K562 (cell line): ENCODE measurements around the gene POLR3GL. TPM values are rescaled to one million over a fixed set of nuclear protein-coding genes. Genes with fewer than 3 reads are reported as not detected.

Experiments
- ARID2 ChIP-seq: fragments of 450-650 bp; IDR thresholded peaks from 2 replicates; pipeline ENCODE4 v1.6.1; 2017; ENCODE audit warnings: antibody characterized with exemption, mild to moderate bottlenecking
- ATF1 ChIP-seq, 2 experiments: fragments of 450-650 bp in 1 of 2; IDR thresholded peaks; 2 replicates each; pipeline ENCODE4 v1.6.1; 2016; ENCODE audit warnings: missing compliant biosample characterization in 1 of 2, missing genetic modification characterization in 1 of 2
- CHD4 ChIP-seq: fragments of 200-600 bp; sonication (generic); IDR thresholded peaks from 3 replicates; pipeline ENCODE4 v1.6.1; 2012; ENCODE audit warnings: low read depth, mild to moderate bottlenecking, mixed read lengths, low read length, inconsistent platforms; ENCODE audit not compliant: insufficient read depth, insufficient replicate concordance, poor library complexity, severe bottlenecking
- MCM7 ChIP-seq, 2 experiments: fragments of 450-650 bp; IDR thresholded peaks; 2 replicates each; pipeline ENCODE4 v1.6.1; 2016 to 2018
- NFXL1 ChIP-seq: fragments of 450-650 bp; formaldehyde crosslinking; IDR thresholded peaks from 2 replicates; pipeline ENCODE4 v1.4.0; 2021; ENCODE audit warnings: mild to moderate bottlenecking
- NKRF ChIP-seq: fragments of 450-650 bp; IDR thresholded peaks from 2 replicates; pipeline ENCODE4 v1.6.1; 2016; ENCODE audit warnings: borderline replicate concordance
- NR4A1 ChIP-seq, 2 experiments: fragments of 250-450 bp in 1 of 2; fragments of 450-650 bp in 1 of 2; sonication (Bioruptor Pico) in 1 of 2; IDR thresholded peaks; 2 replicates each; pipeline versions ENCODE4 v1.4.0 to v1.6.1; 2016 to 2020; ENCODE audit warnings: mild to moderate bottlenecking in 2 of 2, missing compliant biosample characterization in 1 of 2, missing genetic modification characterization in 1 of 2, moderate library complexity in 1 of 2
- PHF8 ChIP-seq: fragments of 200-600 bp; sonication (generic); IDR thresholded peaks from 2 replicates; pipeline ENCODE4 v1.6.1; 2012; ENCODE audit warnings: mixed run types, mild to moderate bottlenecking, inconsistent platforms, low read length, moderate library complexity, borderline replicate concordance
- SMARCA4 ChIP-seq: fragments of 450-650 bp; IDR thresholded peaks from 2 replicates; pipeline ENCODE4 v1.6.1; 2016
- TAF9B ChIP-seq: fragments of 450-650 bp; IDR thresholded peaks from 2 replicates; pipeline ENCODE4 v1.6.1; 2018; ENCODE audit warnings: mild to moderate bottlenecking; ENCODE audit not compliant: partially characterized antibody
- TRIM24 ChIP-seq, 2 experiments: fragments of 450-650 bp; IDR thresholded peaks; 2 replicates each; pipeline ENCODE4 v1.6.1; 2016
- U2AF2 ChIP-seq: fragments of 200-400 bp; formaldehyde crosslinking; optimal IDR thresholded peaks from 2 replicates; pipeline ENCODE3; 2017; ENCODE audit warnings: low read depth, mild to moderate bottlenecking, low read length
- ZFX ChIP-seq: sonication (generic); formaldehyde crosslinking; IDR thresholded peaks from 2 replicates; pipeline ENCODE4 v1.8.0; 2022; ENCODE audit warnings: mild to moderate bottlenecking, missing genetic modification reagents, moderate library complexity
- ZNF133 ChIP-seq: fragments of 250-450 bp; sonication (Bioruptor Pico); IDR thresholded peaks from 2 replicates; pipeline ENCODE4 v1.4.0; 2020; ENCODE audit warnings: mild to moderate bottlenecking
- ZNF561 ChIP-seq: fragments of 450-650 bp; formaldehyde crosslinking; conservative IDR thresholded peaks from 2 replicates; pipeline ENCODE4 v1.4.0; 2020; ENCODE audit warnings: mild to moderate bottlenecking, moderate library complexity
- ZNF584 ChIP-seq: fragments of 200-800 bp; sonication (Bioruptor generic); IDR thresholded peaks from 2 replicates; pipeline ENCODE4 v1.6.1; 2016; ENCODE audit warnings: low read depth, mild to moderate bottlenecking, missing genetic modification characterization, missing compliant biosample characterization
- ZNF668 ChIP-seq: fragments of 250-450 bp; sonication (Bioruptor Pico); IDR thresholded peaks from 2 replicates; pipeline ENCODE4 v1.8.0; 2022; ENCODE audit warnings: mild to moderate bottlenecking, inconsistent platforms
- ZNF740 ChIP-seq, 3 experiments: fragments of 200-800 bp in 1 of 3; sonication (Bioruptor generic) in 1 of 3; sonication (generic) in 1 of 3; formaldehyde crosslinking in 1 of 3; IDR thresholded peaks; 2 replicates each; pipeline versions ENCODE4 v1.6.1 to v1.8.0; 2016 to 2022; ENCODE audit warnings: mild to moderate bottlenecking in 2 of 3, missing compliant biosample characterization in 2 of 3, missing genetic modification characterization in 2 of 3, missing genetic modification reagents in 1 of 3
- ZNF766 ChIP-seq: fragments of 200-800 bp; sonication (Bioruptor generic); conservative IDR thresholded peaks from 2 replicates; pipeline ENCODE4 v1.6.1; 2016; ENCODE audit warnings: missing genetic modification characterization, missing compliant biosample characterization
- polyA plus RNA-seq, 8 experiments: library from polyadenylated mRNA; depleted of rRNA in 4 of 8; stranded (reverse) in 5 of 8; unstranded in 3 of 8; fragments of >200 nt; fragmentation: Nextera tagmentation in 2 of 8; fragmentation: Illumina TruSeq in 1 of 8; extraction: Ambion mirVana in 2 of 8; extraction: Trizol in 1 of 8; gene quantifications; 2 replicates each; pipeline versions ENCODE4 v1.2.1 to v1.2.3, GENCODE V29; 2011 to 2014; ENCODE audit warnings: inconsistent platforms in 1 of 8, missing spikeins in 1 of 8
- total RNA-seq, 7 experiments: library from RNA; depleted of rRNA in 6 of 7; stranded (reverse); fragments of >200 nt in 6 of 7; fragmentation: Illumina TruSeq in 2 of 7; extraction: Trizol in 2 of 7; gene quantifications; 2 replicates each; pipeline versions ENCODE4 v1.2.1 to v1.2.3, GENCODE V29; 2011 to 2021; ENCODE audit warnings: low replicate concordance in 1 of 7
- TF ChIP-seq, protein P1 (sequence below): sonication (generic); formaldehyde crosslinking; IDR thresholded peaks from 2 replicates; pipeline ENCODE4 v1.8.1; 2022; ENCODE audit warnings: missing genetic modification reagents

POLR3GL gene
- total and polyA plus RNA-seq, 9 of the 15 experiments (the other 6 are each of a cell fraction or from before 2014, with no cell fraction given) = 14.6 to 48.4 (median 38.2) TPM

DNA sequence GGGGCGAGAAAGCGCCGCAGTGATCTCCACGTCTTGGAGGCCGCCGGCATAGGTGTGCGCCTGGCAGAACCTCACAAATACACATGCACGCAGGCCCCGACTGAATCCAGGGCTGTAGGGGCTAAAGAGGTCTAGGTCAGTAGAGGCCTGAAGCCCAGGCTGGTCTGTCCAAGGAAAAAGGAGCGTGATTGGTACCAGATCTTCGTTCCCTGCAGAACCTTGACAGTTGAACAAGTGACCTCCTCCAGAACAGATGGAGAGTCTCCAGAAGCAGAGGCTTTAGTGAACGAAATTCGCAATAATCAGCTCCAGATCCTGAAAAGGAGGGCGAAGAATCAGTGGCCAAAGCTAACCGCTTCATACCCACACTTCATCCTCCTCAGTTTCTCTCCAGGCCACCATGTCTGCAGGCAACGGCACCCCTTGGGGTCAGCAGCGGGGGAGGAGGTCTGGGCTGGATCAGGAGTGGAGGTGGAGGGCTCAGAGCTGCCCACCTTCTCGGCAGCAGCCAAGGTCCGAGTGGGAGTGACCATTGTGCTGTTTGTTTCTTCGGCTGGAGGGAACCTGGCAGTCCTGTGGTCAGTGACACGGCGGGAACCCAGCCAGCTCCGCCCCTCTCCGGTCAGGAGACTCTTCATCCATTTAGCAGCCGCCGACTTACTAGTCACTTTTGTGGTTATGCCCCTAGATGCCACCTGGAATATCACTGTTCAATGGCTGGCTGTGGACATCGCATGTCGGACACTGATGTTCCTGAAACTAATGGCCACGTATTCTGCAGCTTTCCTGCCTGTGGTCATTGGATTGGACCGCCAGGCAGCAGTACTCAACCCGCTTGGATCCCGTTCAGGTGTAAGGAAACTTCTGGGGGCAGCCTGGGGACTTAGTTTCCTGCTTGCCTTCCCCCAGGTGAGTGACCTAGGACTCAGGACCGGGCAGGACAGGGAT lies 45.2 kb upstream of the POLR3GL start (continued):
- no peak for TF ChIP-seq ZNF584 (CRISPR knock-in tag)
- TF ChIP-seq NR4A1 (CRISPR knock-in tag; IDR thresholded peaks at IDR 0.05) = no peak
- no peak for TF ChIP-seq NR4A1 (tag; IDR thresholded peaks at IDR 0.05)
- TF ChIP-seq ATF1 (CRISPR knock-in tag; IDR thresholded peaks at IDR 0.05) = no peak
- TF ChIP-seq ATF1 (tag; IDR thresholded peaks at IDR 0.05) = 0 out of 2 replicates have a peak, but pooled peaks have one; percentile 12
- no peak for TF ChIP-seq ZNF740 (CRISPR knock-in tag; IDR thresholded peaks at IDR 0.05)
- no peak for TF ChIP-seq ZNF740 (tag; IDR thresholded peaks at IDR 0.05)
- TF ChIP-seq MCM7 (IDR thresholded peaks at IDR 0.05) = no peak
- TF ChIP-seq ZNF561 (CRISPR knock-in tag) = no peak
- no peak; the same call in 1 of the 2 replicates for TF ChIP-seq ZNF766 (CRISPR knock-in tag)
- no peak for TF ChIP-seq CHD4
- TF ChIP-seq SMARCA4 = no peak
- no peak for TF ChIP-seq ZNF133 (CRISPR knock-in tag)
- TF ChIP-seq ZFX (CRISPR knock-in tag) = peak; percentile 59; the same call in 1 of the 2 replicates
- TF ChIP-seq NFXL1 (CRISPR knock-in tag) = no peak
- no peak for TF ChIP-seq TAF9B
- TF ChIP-seq ARID2 = no peak
- no peak for TF ChIP-seq U2AF2
- TF ChIP-seq TRIM24 (IDR thresholded peaks at IDR 0.05) = no peak
- TF ChIP-seq ZNF668 (CRISPR knock-in tag) = no peak
- no peak; the same call in 1 of the 2 replicates for TF ChIP-seq PHF8
- TF ChIP-seq, protein P1, sequence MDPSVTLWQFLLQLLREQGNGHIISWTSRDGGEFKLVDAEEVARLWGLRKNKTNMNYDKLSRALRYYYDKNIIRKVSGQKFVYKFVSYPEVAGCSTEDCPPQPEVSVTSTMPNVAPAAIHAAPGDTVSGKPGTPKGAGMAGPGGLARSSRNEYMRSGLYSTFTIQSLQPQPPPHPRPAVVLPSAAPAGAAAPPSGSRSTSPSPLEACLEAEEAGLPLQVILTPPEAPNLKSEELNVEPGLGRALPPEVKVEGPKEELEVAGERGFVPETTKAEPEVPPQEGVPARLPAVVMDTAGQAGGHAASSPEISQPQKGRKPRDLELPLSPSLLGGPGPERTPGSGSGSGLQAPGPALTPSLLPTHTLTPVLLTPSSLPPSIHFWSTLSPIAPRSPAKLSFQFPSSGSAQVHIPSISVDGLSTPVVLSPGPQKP (CRISPR knock-in tag) = no peak
- peak; percentile 67; the same call in 1 of the 2 replicates for TF ChIP-seq NKRF
